ENCODE results near the gene C1orf159. TPM values are rescaled to one million over a fixed set of nuclear protein-coding genes. Genes with fewer than 3 reads are reported as not detected.
"Not testable (repeated sequence)": the region's sequence is repeated elsewhere in the genome, so short reads cannot be mapped to it uniquely, and the experiment has no call there.

Gene C1orf159
- total RNA-seq, 1 experiment from 2014 or later = 19.8 TPM

DNA sequence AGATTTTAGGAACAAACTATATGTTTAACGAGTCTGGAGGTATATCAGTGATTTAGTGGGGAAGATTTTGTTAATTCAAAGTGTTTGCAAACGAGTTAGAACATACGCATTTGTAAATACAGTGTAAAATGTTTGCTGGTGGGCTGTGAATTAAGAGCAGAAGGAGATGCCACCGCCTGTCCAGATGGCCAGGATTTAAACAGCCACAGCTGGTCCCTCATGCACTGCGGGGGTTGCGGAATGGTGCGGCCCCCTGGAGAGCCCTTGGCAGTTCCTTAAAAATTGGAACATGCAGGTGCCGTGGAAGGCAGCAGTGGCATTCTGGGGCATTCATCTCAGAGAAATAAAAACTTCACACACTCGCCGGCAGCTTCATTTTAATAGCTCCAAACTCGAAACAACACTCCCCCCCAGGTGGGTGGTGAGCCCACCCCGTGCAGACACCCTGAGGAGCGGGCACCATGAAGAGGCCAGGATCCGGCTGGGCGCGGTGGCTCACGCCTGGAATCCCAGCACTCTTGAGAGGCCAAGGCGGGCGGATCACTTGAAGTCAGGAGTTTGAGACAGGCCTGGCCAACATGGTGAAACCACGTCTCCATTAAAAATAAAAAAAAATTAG, 3.5 kb upstream of the C1orf159 start:
- DNase-seq (ENCODE audit: low read depth) = no peak

- DNase-seq (ENCODE audit: low read depth) = no peak
These were observed 3.0 kb upstream of the C1orf159 start for GRCh38 chr1:1118876-1119220.

- DNase-seq (ENCODE audit: low read depth) = no peak
These were observed 2.4 kb upstream of the C1orf159 start for GRCh38 chr1:1118011-1118875.

GRCh38 chr1:1117469-1117831, 1.6 kb upstream of the C1orf159 start:
- DNase-seq (ENCODE audit: low read depth) = no peak

GRCh38 chr1:1116701-1117468, 996 bp upstream of the C1orf159 start:
- DNase-seq (ENCODE audit: low read depth) = no peak

- DNase-seq (ENCODE audit: low read depth) = no peak
These were observed 628 bp downstream of the C1orf159 start for GRCh38 chr1:1115136-1115785.

GRCh38 chr1:1114431-1114830, 1.5 kb downstream of the C1orf159 start:
- no peak for DNase-seq (ENCODE audit: low read depth)

DNA sequence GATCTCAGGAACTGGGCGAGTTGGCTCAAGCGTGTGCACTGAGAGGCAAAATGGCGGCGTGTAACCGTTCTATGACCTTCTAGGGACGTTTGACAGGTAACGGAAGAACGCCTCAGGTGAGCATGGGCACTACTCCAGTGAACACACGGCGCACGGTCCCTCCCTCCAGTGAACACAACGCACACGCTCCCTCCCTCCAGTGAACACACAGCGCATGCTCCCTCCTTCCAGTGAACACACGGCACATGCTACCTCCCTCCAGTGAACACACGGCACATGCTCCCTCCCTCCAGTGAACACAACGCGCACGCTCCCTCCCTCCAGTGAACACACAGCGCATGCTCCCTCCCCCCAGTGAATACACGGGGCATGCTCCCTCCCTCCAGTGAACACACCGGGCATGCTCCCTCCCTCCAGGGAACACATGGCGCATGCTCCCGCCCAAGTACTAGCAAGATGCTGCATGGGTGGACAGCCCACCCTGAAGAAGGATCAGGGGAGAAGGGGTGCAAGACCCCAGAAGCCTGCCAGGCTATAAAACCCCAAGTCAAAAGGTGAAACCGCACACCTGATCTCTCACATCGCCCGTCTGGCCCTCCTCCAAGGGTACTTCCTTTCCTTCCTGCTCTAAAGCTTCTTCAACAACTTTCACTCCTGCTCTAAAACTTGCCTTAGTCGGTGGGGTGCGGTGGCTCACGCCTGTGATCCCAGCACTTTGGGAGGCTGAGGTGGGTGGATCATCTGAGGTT, 3.5 kb downstream of the C1orf159 start:
- DNase-seq (ENCODE audit: low read depth) = no peak

DNA sequence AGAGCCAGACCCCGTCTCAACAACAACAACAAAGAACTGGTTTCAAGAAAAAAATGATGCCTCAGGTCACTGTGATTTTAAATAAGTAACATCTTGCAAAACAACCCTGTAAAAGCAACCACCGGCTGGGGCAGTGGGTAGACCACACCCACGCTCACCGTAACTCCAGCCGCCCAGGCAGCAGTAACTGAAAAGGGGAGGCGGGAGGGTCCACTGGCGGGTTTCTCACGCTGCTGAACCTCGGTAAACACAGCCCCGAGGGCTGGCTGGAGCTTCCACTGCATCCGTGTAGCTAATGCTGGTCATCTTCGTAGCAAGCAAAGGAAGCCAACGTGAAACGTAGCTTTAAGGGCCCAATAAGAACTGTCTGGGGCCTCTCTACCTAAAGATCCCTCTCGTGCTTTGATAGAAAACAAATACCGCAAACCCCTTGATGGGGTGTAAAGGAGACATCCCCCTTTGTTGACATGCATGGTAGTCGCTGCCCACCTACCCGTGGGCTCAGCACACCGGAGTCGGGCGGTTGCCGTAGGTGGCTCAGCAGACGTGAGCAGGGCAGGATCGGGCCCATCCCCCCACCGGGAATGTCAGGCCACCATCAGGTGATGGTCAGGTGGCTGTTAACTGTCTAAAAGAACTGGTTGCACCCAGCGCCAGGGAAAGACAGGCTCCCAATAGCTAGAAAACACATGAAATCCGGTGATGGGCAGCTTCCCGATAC, 4.2 kb downstream of the C1orf159 start:
- DNase-seq (ENCODE audit: low read depth) = no peak

GRCh38 chr1:1110561-1110971, 5.3 kb downstream of the C1orf159 start:
- no peak for DNase-seq (ENCODE audit: low read depth)

DNA sequence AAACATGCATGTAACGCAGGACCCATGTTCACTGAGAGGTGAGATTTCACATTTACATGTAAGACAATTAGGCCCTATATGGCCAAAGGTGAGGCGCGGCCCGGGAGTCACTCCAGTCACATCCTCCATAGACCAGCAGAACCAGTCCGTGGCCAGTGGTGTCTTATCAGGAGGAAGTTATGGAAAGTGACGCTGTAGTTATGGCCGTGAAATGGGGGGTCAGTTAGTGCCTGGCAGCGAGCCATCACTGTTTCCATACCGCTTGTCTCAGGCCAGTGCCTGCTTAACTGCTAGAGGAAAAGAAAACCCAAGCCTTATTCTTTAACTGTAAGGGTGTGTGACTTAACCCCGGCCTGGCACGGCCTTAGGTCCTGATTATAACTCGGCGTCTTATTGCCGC, 6.1 kb downstream of the C1orf159 start:
- no peak for DNase-seq (ENCODE audit: low read depth)

GRCh38 chr1:1106510-1107221, 9.2 kb downstream of the C1orf159 start:
- DNase-seq (ENCODE audit: low read depth) = no peak

DNA sequence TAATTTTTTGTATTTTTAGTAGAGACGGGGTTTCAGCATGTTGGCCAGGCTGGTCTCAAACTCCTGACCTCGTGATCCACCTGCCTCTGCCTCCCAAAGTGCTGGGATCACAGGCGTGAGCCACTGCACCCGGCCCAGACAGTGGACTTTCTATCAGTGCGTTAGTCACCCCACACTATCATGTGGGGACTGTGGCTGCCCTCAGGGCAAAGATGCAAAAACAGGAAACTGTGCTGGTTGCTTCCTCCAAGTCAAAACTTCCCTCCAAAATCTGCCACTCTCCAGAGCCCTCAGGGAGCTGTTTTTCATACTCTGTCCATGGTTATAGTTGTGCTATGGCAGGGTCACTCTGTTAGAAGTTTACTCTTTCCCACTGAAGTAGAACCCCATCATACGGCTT, 11.7 kb downstream of the C1orf159 start:
- not testable (repeated sequence) for DNase-seq (ENCODE audit: low read depth)

DNA sequence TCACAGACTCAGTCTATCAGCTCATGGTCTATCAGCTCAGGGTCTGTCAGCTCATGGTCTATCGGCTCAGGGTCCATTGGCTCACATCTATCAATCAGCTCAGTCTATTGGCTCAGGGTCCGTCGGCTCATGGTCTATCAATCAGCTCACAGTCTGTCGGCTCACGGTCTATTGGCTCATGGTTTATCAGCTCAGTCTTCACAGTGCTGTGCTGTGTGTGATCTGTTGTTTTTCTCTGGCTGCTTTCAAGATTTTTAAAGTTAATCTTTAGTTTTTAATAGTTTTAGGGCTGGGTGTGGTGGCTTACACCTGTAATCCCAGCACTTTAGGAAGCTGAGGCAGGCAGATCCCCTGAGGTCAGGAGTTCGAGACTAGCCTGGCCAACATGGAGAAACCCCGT, 14.4 kb downstream of the C1orf159 start:
- no peak for DNase-seq (ENCODE audit: low read depth)

- no peak for DNase-seq (ENCODE audit: low read depth)
These were observed 15.6 kb downstream of the C1orf159 start for GRCh38 chr1:1100296-1100695.

DNA sequence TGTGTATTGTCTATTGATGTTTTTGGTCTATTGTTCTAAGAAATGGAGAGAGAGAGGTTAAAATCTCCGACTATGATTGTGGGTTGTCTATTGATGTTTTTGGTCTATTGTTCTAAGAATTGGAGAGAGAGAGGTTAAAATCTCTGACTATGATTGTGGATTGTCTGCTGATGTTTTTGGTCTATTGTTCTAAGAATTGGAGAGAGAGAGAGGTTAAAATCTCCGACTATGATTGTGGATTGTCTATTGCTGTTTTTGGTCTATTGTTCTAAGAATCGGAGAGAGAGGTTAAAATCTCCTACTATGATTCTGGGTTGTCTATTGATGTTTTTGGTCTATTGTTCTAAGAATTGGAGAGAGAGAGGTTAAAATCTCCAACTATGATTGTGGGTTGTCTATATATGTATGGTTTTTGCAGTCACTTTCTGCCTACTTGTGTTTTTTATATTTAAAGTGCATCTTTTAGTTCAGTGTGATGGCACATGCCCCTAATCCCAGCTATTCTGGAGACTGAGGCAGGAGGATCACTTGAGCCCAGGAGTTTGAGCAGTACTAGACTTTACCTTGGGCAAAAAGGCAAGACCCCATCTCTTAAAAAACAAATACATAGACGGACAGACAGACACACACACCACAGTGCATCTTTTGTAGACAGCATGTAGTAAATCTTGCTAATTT, 16.2 kb downstream of the C1orf159 start:
- DNase-seq (ENCODE audit: low read depth) = no peak

- DNase-seq (ENCODE audit: low read depth) = no peak
These were observed 17.0 kb downstream of the C1orf159 start for GRCh38 chr1:1098681-1099421.

GRCh38 chr1:1096136-1096535, 19.8 kb downstream of the C1orf159 start:
- not testable (repeated sequence) for DNase-seq (ENCODE audit: low read depth)
